Measurements from ENCODE around the gene GRM1. TPM values are rescaled to one million over a fixed set of nuclear protein-coding genes. Genes with fewer than 3 reads are reported as not detected.

GRM1 gene
- total and polyA plus RNA-seq, 2 of the 4 experiments (the other 2 are of a cell fraction): not detected

DNA sequence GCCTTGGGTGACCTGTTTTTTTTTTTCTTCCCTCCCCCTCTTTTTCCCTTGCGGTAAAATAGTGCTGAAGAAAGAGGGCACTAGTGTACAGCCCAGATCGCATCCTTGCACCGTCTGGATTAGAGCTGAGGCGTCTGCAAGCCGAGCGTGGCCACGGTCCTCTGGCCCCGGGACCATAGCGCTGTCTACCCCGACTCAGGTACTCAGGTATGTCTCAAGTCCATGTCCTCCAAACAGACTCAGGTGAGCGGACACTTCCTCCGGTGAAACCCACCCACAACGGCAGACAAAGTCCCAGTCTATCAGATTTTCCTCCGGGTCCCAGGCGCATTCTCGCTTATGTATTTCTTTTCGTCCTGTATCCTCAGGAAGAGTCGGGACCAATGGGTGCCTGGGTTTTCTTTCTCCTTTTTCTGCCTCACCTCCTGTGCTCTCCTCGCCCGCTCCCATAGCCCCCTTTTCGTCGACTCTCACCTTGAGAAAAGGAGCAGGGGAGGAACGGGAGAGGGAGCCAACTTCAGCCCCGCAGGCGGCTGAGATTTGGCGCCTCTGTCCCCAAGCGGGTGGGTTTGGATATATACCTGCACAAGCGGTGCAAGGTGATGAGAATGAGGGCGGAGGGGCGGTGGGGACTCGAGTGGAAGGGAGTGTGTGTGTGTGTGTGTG lies 1.1 kb upstream of the GRM1 start:
- no peak overlapping the region for H2BK120ac ChIP-seq (ENCODE audit: low read depth, low read length)
- H2AK5ac ChIP-seq (ENCODE audit: low read depth, low read length): no peak overlapping the region
- no peaks in the 10 kb centered on the region for H3K9me3 ChIP-seq (ENCODE audit: control insufficient read depth, insufficient read depth, low read length)
- ChIA-PET CTCF (no interaction called here), POLR2A (ENCODE audit: unreplicated experiment) (no interaction called here)
- no peak overlapping the region for H3K27ac ChIP-seq (ENCODE audit: insufficient read depth, low read length)
- H3K36me3 ChIP-seq (ENCODE audit: control insufficient read depth, insufficient read depth, low read length): no peaks in the 10 kb centered on the region
- H3K9me1 ChIP-seq (ENCODE audit: insufficient read depth, low read length): no peaks in the 10 kb centered on the region
- H3K4ac ChIP-seq (ENCODE audit: low read depth, low read length): no peak overlapping the region
- no peak overlapping the region for H4K5ac ChIP-seq (ENCODE audit: low read depth, low read length)
- no peak overlapping the region for H3K18ac ChIP-seq (ENCODE audit: low read depth, low read length)
- H3K27me3 ChIP-seq (ENCODE audit: control insufficient read depth, insufficient read depth, low read length): no peaks in the 10 kb centered on the region; the same call in 1 of the 2 replicates
- H4K91ac ChIP-seq (ENCODE audit: insufficient read depth, low read depth, low read length): no peak overlapping the region
- H4K8ac ChIP-seq (ENCODE audit: low read depth in 2 of 2, low read length in 2 of 2): no peak overlapping the region
- intact Hi-C loops (cut with micrococcal nuclease) (no loop called here), in situ Hi-C loops (cut with MboI; ENCODE audit: low sequenced_read_pairs) (no loop called here), dilution Hi-C loops (cut with HindIII; ENCODE audit: low sequenced_read_pairs, unreplicated experiment) (no loop called here)
- no TSS peak for BruUV-seq (replicated peaks)
- WGBS, 2 experiments (ENCODE audit: extremely low coverage in 2 of 2, insufficient read length in 1 of 2): 5% methylated on average over 4 of the region's 31 CpGs; no CpG with 5 or more reads in 1 of the 2 experiments
- no peak overlapping the region for H3K4me3 ChIP-seq (ENCODE audit: insufficient read depth, low read depth, low read length)
- no peak overlapping the region for H3K9ac ChIP-seq (ENCODE audit: low read depth, low read length)
- ATAC-seq (ENCODE audit: low read depth) (no peak; the same call in 1 of the 2 replicates), DNase-seq (no peak)
- H3K23ac ChIP-seq (ENCODE audit: low read depth, low read length): no peak overlapping the region
- no peak overlapping the region for H2BK20ac ChIP-seq (ENCODE audit: low read depth, low read length)
- H3K4me2 ChIP-seq (ENCODE audit: low read depth, low read length): no peak overlapping the region
- H3K14ac ChIP-seq (replicated peaks; ENCODE audit: low read depth, low read length): no peak overlapping the region
- no peak overlapping the region for H2AK9ac ChIP-seq (replicated peaks; ENCODE audit: low read depth, low read length, poor library complexity)
- no peaks in the 10 kb centered on the region for H3K79me1 ChIP-seq (ENCODE audit: low read depth in 1 of 2, low read length in 2 of 2)
- H2AFZ ChIP-seq (replicated peaks; ENCODE audit: low read length, poor library complexity): peak overlapping the region; percentile 63
- H2BK5ac ChIP-seq (ENCODE audit: low read depth, low read length, poor library complexity, severe bottlenecking): no peak overlapping the region
- no peak overlapping the region for H3K56ac ChIP-seq (ENCODE audit: extremely low read depth, insufficient read depth, low read length)
- no peak overlapping the region for H2BK15ac ChIP-seq (ENCODE audit: low read depth, low read length)
- no peaks in the 10 kb centered on the region for H4K20me1 ChIP-seq (ENCODE audit: insufficient read depth, low read length)
- TF ChIP-seq MXI1 (IDR thresholded peaks at IDR 0.05; ENCODE audit: borderline replicate concordance, low read depth, low read length) (no peak), MAFK (IDR thresholded peaks at IDR 0.05; ENCODE audit: low read depth, low read length) (no peak), POLR2A (IDR thresholded peaks at IDR 0.05; ENCODE audit: low read depth, low read length) (no peak)
- H3K4me1 ChIP-seq (ENCODE audit: control insufficient read depth, insufficient read depth, low read length): no peaks in the 10 kb centered on the region

Measured in IMR-90 (cell line).